PC-3 (cell line): ENCODE data around the gene PRODH.
"Not testable (repeated sequence)": the region's sequence is repeated elsewhere in the genome, so short reads cannot be mapped to it uniquely, and the experiment has no call there.

Experiments
- EZH2 ChIP-seq: fragments of 300-600 bp; sonication (generic); IDR thresholded peaks from one replicate; pipeline ENCODE4 v1.6.1; 2017; ENCODE audit warnings: antibody characterized with exemption, mild to moderate bottlenecking, low read length; ENCODE audit not compliant: unreplicated experiment
- EZH2phosphoT487 ChIP-seq: fragments of 300-600 bp; sonication (generic); IDR thresholded peaks from 2 replicates; pipeline ENCODE4 v1.6.1; 2018; ENCODE audit warnings: mild to moderate bottlenecking, antibody characterized with exemption, low read length, borderline replicate concordance

DNA sequence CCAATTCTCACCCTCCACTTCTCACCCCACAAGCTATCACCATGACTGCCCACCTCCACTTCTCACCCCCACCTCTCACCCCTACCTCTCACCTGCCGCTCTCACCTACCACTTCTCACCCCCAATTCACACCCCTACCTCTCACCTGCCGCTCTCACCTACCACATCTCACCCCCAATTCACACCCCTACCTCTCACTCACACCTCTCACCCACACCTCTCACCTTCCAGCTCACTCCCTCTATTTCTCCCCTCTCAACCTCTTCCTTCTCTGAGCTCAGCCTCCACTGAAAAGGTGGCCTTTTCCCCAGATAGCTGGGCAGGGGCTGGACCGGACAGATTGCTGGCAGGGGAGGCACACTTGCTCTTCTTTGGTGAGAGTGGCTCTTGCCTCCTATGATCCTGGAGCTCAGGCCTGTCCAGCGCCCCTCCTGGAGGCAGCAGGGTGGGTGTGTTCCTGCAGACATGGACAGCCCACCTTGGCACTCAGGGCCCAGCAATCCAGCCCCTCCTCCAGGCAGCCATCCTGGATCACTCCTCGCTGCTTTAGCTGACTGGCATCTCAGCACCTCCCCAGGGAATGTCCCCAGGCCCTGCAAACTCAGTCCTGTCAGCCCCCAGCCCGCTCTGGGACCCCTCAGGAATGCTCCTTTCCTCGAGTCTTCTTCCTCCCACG lies 25.7 kb upstream of the PRODH start:
- TF ChIP-seq EZH2phosphoT487, EZH2: not testable (repeated sequence)
